ENCODE results near the gene ZC3H8.

Gene ZC3H8

DNA sequence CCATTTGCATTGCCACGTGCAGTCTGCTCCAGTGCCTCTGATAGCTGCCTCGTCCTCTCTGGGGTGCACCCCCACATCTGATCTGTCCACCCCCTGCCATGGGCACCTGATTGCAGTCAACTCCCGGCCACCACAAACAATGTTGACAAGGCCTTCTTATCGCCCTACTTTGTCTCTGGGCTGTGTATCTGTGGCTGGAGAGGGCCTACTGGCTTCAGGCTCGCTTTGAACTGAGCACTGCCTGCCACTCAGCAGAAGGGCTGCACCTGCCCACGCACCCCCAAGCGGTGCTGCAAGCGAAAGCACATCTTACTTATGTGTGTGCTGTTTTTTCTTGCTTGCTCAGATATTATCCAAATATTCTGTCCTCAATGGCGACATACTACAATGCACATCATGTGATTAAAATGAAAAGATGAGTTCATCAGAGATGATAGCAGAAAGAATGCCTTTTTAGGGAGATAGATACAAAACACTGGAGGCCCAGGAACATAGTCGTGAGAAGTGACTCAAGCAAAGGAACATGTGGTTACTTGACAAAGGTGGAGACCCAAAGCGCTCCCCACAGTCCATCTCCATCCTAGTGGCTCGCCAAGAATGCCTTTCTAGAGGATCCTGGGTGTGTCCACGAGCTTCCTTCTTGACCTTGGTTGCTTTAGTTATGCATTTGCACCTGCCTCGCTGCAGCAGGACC lies 87.9 kb downstream of the ZC3H8 start:
- in situ Hi-C loops (cut with MboI; ENCODE audit: low pct_unique_long_range_greater_than_20kb, low sequenced_read_pairs, unreplicated experiment), result no loop called here
- DNase-seq (ENCODE audit: low spot score), result no peak
- TF ChIP-seq, protein P1, sequence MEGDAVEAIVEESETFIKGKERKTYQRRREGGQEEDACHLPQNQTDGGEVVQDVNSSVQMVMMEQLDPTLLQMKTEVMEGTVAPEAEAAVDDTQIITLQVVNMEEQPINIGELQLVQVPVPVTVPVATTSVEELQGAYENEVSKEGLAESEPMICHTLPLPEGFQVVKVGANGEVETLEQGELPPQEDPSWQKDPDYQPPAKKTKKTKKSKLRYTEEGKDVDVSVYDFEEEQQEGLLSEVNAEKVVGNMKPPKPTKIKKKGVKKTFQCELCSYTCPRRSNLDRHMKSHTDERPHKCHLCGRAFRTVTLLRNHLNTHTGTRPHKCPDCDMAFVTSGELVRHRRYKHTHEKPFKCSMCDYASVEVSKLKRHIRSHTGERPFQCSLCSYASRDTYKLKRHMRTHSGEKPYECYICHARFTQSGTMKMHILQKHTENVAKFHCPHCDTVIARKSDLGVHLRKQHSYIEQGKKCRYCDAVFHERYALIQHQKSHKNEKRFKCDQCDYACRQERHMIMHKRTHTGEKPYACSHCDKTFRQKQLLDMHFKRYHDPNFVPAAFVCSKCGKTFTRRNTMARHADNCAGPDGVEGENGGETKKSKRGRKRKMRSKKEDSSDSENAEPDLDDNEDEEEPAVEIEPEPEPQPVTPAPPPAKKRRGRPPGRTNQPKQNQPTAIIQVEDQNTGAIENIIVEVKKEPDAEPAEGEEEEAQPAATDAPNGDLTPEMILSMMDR (IDR thresholded peaks at IDR 0.05; ENCODE audit: extremely low read depth, insufficient read depth, missing control alignments), result no peak

DNA sequence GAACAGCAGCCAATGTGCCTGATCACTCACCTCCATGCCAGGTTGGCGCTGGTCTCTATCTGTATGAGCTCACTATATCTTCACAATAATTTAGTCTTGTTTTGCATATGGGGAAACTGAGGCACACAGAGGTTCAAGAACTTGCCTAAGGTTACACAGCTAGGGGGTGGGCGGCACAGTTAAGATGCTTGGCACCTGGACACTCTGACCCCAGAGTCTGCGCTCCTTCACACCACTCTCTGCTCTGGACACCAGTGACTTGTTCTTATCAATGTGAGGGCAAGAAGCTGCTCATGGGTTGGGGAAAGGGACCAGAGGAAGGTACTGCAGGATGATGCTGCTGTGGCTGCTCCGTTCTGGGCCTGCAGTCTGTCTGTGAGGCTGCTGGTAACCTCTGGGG lies 89.5 kb downstream of the ZC3H8 start:
- in situ Hi-C loops (cut with MboI; ENCODE audit: low pct_unique_long_range_greater_than_20kb, low sequenced_read_pairs, unreplicated experiment), result no loop called here
- no peak for DNase-seq (ENCODE audit: low spot score)
- TF ChIP-seq, protein P1 (IDR thresholded peaks at IDR 0.05; ENCODE audit: extremely low read depth, insufficient read depth, missing control alignments), result no peak

DNA sequence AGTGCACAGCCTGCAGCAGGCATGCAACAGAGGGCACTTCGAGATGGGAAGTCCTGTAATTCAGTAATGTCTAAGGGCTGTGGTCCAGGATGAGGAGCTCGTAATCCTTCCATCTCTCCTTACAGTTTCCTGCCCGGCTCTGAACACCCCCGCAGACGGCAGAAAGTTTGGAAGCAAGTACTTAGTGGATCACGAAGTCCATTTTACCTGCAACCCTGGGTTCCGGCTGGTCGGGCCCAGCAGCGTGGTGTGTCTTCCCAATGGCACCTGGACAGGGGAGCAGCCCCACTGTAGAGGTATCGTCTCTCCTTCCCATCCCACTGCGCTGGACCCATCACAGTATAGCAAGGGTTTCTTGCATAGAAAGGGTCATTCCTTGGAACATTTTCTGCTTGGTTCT lies 90.0 kb downstream of the ZC3H8 start:
- TF ChIP-seq, protein P1 (IDR thresholded peaks at IDR 0.05; ENCODE audit: extremely low read depth, insufficient read depth, missing control alignments), result no peak
- in situ Hi-C loops (cut with MboI; ENCODE audit: low pct_unique_long_range_greater_than_20kb, low sequenced_read_pairs, unreplicated experiment), result no loop called here
- no peak for DNase-seq (ENCODE audit: low spot score)

- in situ Hi-C loops (cut with MboI; ENCODE audit: low pct_unique_long_range_greater_than_20kb, low sequenced_read_pairs, unreplicated experiment), result no loop called here
- no peak for DNase-seq (ENCODE audit: low spot score)
- TF ChIP-seq, protein P1 (IDR thresholded peaks at IDR 0.05; ENCODE audit: extremely low read depth, insufficient read depth, missing control alignments), result no peak
Measured at GRCh38 chr2:112163541-112163981, 91.3 kb downstream of the ZC3H8 start.

- no peak for DNase-seq (ENCODE audit: low spot score)
- in situ Hi-C loops (cut with MboI; ENCODE audit: low pct_unique_long_range_greater_than_20kb, low sequenced_read_pairs, unreplicated experiment), result no loop called here
- TF ChIP-seq, protein P1 (IDR thresholded peaks at IDR 0.05; ENCODE audit: extremely low read depth, insufficient read depth, missing control alignments), result no peak
Measured at GRCh38 chr2:112162956-112163355, 91.9 kb downstream of the ZC3H8 start.

- in situ Hi-C loops (cut with MboI; ENCODE audit: low pct_unique_long_range_greater_than_20kb, low sequenced_read_pairs, unreplicated experiment), result no loop called here
Measured at GRCh38 chr2:112162341-112162740, 92.5 kb downstream of the ZC3H8 start.

More at GRCh38 chr2:112162341-112162740, 92.5 kb downstream of the ZC3H8 start:
- no peak for DNase-seq (ENCODE audit: low spot score)
- TF ChIP-seq, protein P1 (IDR thresholded peaks at IDR 0.05; ENCODE audit: extremely low read depth, insufficient read depth, missing control alignments), result no peak

All from GM13977 (cell line).